Endothelial cell of umbilical vein (primary cell): ENCODE measurements around the gene LGI1. TPM values are rescaled to one million over a fixed set of nuclear protein-coding genes. Genes with fewer than 3 reads are reported as not detected.

Source experiments
- BruUV-seq: library from RNA; stranded (reverse); fragments of 400-500 nt; replicated peaks from 2 replicates; lab custom pipeline; 2021; lab: Mats Ljungman, UMichigan
- CTCF ChIA-PET: fragments of 300-600, 350-600 bp; sonication (Branson Sonifier 250); formaldehyde crosslinking; loops from one replicate; lab custom pipeline; 2021; ENCODE audit warnings: antibody characterized with exemption, inconsistent platforms; lab: Charles Lee
- POLR2A ChIA-PET: fragments of 300-600, 350-600 bp; sonication (Branson Sonifier 250); formaldehyde crosslinking; loops from one replicate; lab custom pipeline; 2021; ENCODE audit warnings: antibody characterized with exemption, inconsistent platforms; lab: Charles Lee
- DNase-seq: peaks from one replicate; pipeline ENCODE4 v3.0.0-alpha.2; 2011; ENCODE audit warnings: low read depth, low spot score
- FAIRE-seq: peaks from 2 replicates; lab custom pipeline; 2011; peaks lifted over from hg19 to GRCh38; lab: Jason Lieb, UNC
- H2AFZ ChIP-seq: 2 replicates; pipeline ENCODE4 v1.6.0; 2012; ENCODE audit warnings: low read depth, low read length, control low read depth, inconsistent platforms
- H3K27ac ChIP-seq: 2 replicates; pipeline ENCODE4 v1.5.1; 2011; ENCODE audit warnings: low read depth, mild to moderate bottlenecking, control low read depth, low read length, moderate library complexity; ENCODE audit not compliant: insufficient read depth
- H3K27me3 ChIP-seq, 2 experiments: 2 replicates each; pipeline versions ENCODE4 v1.6.0 to v1.6.1; 2011; ENCODE audit warnings: low read length in 2 of 2, mixed read lengths in 1 of 2; ENCODE audit not compliant: control insufficient read depth in 2 of 2, insufficient read depth in 2 of 2
- H3K36me3 ChIP-seq, 2 experiments: 2 replicates in 1 of 2; 3 replicates in 1 of 2; pipeline ENCODE4 v1.5.1; 2011; ENCODE audit warnings: low read length in 2 of 2, mild to moderate bottlenecking in 1 of 2, moderate library complexity in 1 of 2; ENCODE audit not compliant: control insufficient read depth in 2 of 2, insufficient read depth in 2 of 2; ENCODE audit errors: extremely low read depth in 1 of 2
- H3K4me1 ChIP-seq: 3 replicates; pipeline ENCODE4 v1.5.1; 2011; ENCODE audit warnings: mild to moderate bottlenecking, low read length; ENCODE audit not compliant: control insufficient read depth, insufficient read depth; ENCODE audit errors: extremely low read depth
- H3K4me2 ChIP-seq: 2 replicates; pipeline ENCODE4 v1.6.1; 2011; ENCODE audit warnings: low read length, control low read depth, mixed read lengths; ENCODE audit not compliant: insufficient read depth
- H3K4me3 ChIP-seq, 3 experiments: fragments of 200-600 bp in 1 of 3; sonication (generic), shearing (Covaris generic) in 1 of 3; replicated peaks in 1 of 3; 2 replicates each; pipeline ENCODE4 v1.5.1; 2011 to 2016; ENCODE audit warnings: control low read depth in 3 of 3, low read length in 3 of 3, mild to moderate bottlenecking in 2 of 3, inconsistent platforms in 1 of 3, low read depth in 1 of 3, moderate library complexity in 1 of 3; ENCODE audit not compliant: insufficient read depth in 1 of 3
- H3K79me2 ChIP-seq: 2 replicates; pipeline ENCODE4 v1.6.0; 2012; ENCODE audit warnings: low read length, inconsistent platforms; ENCODE audit not compliant: control insufficient read depth, insufficient read depth
- H3K9ac ChIP-seq: replicated peaks from 2 replicates; pipeline ENCODE3; 2011; ENCODE audit warnings: low read length, control low read depth; ENCODE audit not compliant: insufficient read depth; ENCODE audit errors: extremely low read depth
- H3K9me1 ChIP-seq: replicated peaks from 3 replicates; pipeline ENCODE4 v1.6.0; 2011; ENCODE audit warnings: mild to moderate bottlenecking, low read length; ENCODE audit not compliant: control insufficient read depth, insufficient read depth; ENCODE audit errors: extremely low read depth
- H3K9me3 ChIP-seq: replicated peaks from 2 replicates; pipeline ENCODE4 v1.5.1; 2012; ENCODE audit warnings: low read length, inconsistent platforms; ENCODE audit not compliant: control insufficient read depth, insufficient read depth
- H4K20me1 ChIP-seq: replicated peaks from 2 replicates; pipeline ENCODE3; 2011; ENCODE audit warnings: mild to moderate bottlenecking, low read length; ENCODE audit not compliant: control insufficient read depth, insufficient read depth; ENCODE audit errors: extremely low read depth
- EZH2 ChIP-seq: IDR thresholded peaks from 2 replicates; pipeline ENCODE4 v1.6.1; 2012; ENCODE audit warnings: borderline replicate concordance, low read depth, mild to moderate bottlenecking, moderate library complexity, low read length, inconsistent platforms; ENCODE audit not compliant: severe bottlenecking
- FOS ChIP-seq: IDR thresholded peaks from 2 replicates; pipeline ENCODE4 v1.6.1; 2011; ENCODE audit warnings: mild to moderate bottlenecking, low read length, moderate library complexity, borderline replicate concordance; ENCODE audit not compliant: insufficient read depth
- GATA2 ChIP-seq: IDR thresholded peaks from 2 replicates; pipeline ENCODE4 v1.7.0; 2011; ENCODE audit warnings: low read depth, mild to moderate bottlenecking, moderate library complexity, mixed read lengths, low read length; ENCODE audit not compliant: insufficient read length, insufficient read depth
- JUN ChIP-seq: IDR thresholded peaks from 2 replicates; pipeline ENCODE4 v1.6.1; 2011; ENCODE audit warnings: borderline replicate concordance, low read depth; ENCODE audit not compliant: insufficient read length, insufficient read depth
- MYC ChIP-seq: IDR thresholded peaks from one replicate; pipeline ENCODE4 v1.6.1; 2011; ENCODE audit warnings: mild to moderate bottlenecking, low read depth, low read length
- POLR2A ChIP-seq: IDR thresholded peaks from 2 replicates; pipeline ENCODE4 v1.6.1; 2012; ENCODE audit warnings: low read depth, mild to moderate bottlenecking, control low read depth, low read length
- POLR2AphosphoS5 ChIP-seq: IDR thresholded peaks from 2 replicates; pipeline ENCODE4 v1.6.1; 2012; ENCODE audit warnings: low read depth, mild to moderate bottlenecking, control low read depth, low read length, moderate library complexity; ENCODE audit not compliant: insufficient read depth
- dilution Hi-C: fragments of 300-500 bp; cut with MboI; formaldehyde crosslinking; loops from one replicate; pipeline ENCODE4 v1.15.0; 2019; ENCODE audit warnings: low sequenced_read_pairs; ENCODE audit not compliant: extremely low pct_ligation_motif_present
- intact Hi-C: fragments of 100-400 bp; cut with micrococcal nuclease; formaldehyde crosslinking; loops from one replicate; pipeline ENCODE4 v1.10.0; 2022
- polyA plus RNA-seq, 4 experiments: library from polyadenylated mRNA; depleted of rRNA in 3 of 4; stranded (reverse) in 3 of 4; unstranded in 1 of 4; fragments of >200 nt; gene quantifications; 2 replicates each; pipeline versions ENCODE4 v1.2.1 to v1.2.3, GENCODE V29; 2011 to 2012; ENCODE audit warnings: missing spikeins in 1 of 4
- total RNA-seq: library from RNA; stranded (reverse); gene quantifications from 2 replicates; pipeline ENCODE4 v1.2.3, GENCODE V29; 2021
- TF ChIP-seq, protein P1 (sequence below): IDR thresholded peaks from 2 replicates; pipeline ENCODE4 v1.6.1; 2011; ENCODE audit not compliant: insufficient read depth, insufficient read length
- TF ChIP-seq, protein P2 (sequence below), 2 donors: IDR thresholded peaks; 1 replicate in 1 of 2; 2 replicates in 1 of 2; pipeline ENCODE4 v1.5.1; 2011; ENCODE audit warnings: low read length in 2 of 2, mild to moderate bottlenecking in 2 of 2, moderate library complexity in 2 of 2, control low read depth in 1 of 2, inconsistent platforms in 1 of 2, low read depth in 1 of 2; ENCODE audit not compliant: insufficient read depth in 1 of 2; ENCODE audit errors: extremely low read depth in 1 of 2

Gene LGI1
- total and polyA plus RNA-seq, 2 donors (not counting 3 experiments of a cell fraction or from before 2014, with no cell fraction given), result not detected

DNA sequence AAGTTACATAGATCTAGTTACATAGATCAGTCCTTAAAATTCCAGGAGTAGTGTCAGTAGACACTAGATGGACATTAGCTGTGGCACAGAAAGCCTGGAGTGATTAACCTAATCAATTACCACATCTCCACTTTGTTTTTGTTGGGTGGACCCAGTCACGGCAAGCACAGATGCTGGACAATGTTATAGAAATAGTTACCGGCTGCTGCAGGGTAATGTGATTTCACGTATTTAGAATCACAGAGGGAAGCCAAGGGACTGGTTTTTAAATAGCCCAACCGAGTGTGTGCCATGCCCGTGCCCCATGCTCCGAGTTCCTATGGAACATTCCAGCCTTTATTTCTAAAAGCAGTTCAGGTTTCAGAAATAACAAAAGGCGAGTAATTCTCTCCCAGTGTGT is 2.8 kb downstream of the LGI1 start:
- Histone ChIP-seq H3K4me2 (no peak overlapping the region), H3K79me2 (no peaks in the 10 kb centered on the region), H4K20me1 (no peaks in the 10 kb centered on the region), H3K4me3 (no peak overlapping the region), H3K9me1 (no peaks in the 10 kb centered on the region), H3K36me3 (no peaks in the 10 kb centered on the region), H2AFZ (no peak overlapping the region), H3K9ac (no peak overlapping the region), H3K27me3 (peaks cover 22 to 28% of the 10 kb centered on the region in 2 experiments), H3K4me1 (no peaks in the 10 kb centered on the region), H3K27ac (no peak overlapping the region), H3K9me3 (no peaks in the 10 kb centered on the region)
- intact Hi-C loops, result no loop called here
- dilution Hi-C loops, result no loop called here
- TF ChIP-seq GATA2 (no peak), MYC (no peak), JUN (no peak), POLR2AphosphoS5 (no peak), EZH2 (no peak), POLR2A (no peak), FOS (no peak)
- TF ChIP-seq, protein P1, sequence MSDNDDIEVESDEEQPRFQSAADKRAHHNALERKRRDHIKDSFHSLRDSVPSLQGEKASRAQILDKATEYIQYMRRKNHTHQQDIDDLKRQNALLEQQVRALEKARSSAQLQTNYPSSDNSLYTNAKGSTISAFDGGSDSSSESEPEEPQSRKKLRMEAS, result no peak
- TF ChIP-seq, protein P2, sequence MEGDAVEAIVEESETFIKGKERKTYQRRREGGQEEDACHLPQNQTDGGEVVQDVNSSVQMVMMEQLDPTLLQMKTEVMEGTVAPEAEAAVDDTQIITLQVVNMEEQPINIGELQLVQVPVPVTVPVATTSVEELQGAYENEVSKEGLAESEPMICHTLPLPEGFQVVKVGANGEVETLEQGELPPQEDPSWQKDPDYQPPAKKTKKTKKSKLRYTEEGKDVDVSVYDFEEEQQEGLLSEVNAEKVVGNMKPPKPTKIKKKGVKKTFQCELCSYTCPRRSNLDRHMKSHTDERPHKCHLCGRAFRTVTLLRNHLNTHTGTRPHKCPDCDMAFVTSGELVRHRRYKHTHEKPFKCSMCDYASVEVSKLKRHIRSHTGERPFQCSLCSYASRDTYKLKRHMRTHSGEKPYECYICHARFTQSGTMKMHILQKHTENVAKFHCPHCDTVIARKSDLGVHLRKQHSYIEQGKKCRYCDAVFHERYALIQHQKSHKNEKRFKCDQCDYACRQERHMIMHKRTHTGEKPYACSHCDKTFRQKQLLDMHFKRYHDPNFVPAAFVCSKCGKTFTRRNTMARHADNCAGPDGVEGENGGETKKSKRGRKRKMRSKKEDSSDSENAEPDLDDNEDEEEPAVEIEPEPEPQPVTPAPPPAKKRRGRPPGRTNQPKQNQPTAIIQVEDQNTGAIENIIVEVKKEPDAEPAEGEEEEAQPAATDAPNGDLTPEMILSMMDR (IDR thresholded peaks at IDR 0.05; ENCODE audit: extremely low read depth in 1 of 2, insufficient read depth in 1 of 2, low read depth in 1 of 2, low read length in 2 of 2), result no peak
- ChIA-PET POLR2A (no interaction called here), CTCF (no interaction called here)
- BruUV-seq, result no TSS peak
- FAIRE-seq (no peak), DNase-seq (no peak)
